Colonic mucosa (tissue), 4 donors: ENCODE results near the gene SCAMP4. TPM values are rescaled to one million over a fixed set of nuclear protein-coding genes. Genes with fewer than 3 reads are reported as not detected.

ENCODE experiments used
- DNase-seq: peaks from one replicate; pipeline ENCODE4 v3.0.0-alpha.2; 2020
- H3K27ac ChIP-seq: fragments of 200-600 bp; one replicate; pipeline ENCODE4 v1.8.0; 2021
- H3K27me3 ChIP-seq: fragments of 200-600 bp; one replicate; pipeline ENCODE4 v1.8.0; 2021
- H3K36me3 ChIP-seq: fragments of 200-600 bp; one replicate; pipeline ENCODE4 v1.8.0; 2021
- H3K4me1 ChIP-seq: fragments of 200-600 bp; one replicate; pipeline ENCODE4 v1.8.0; 2021; ENCODE audit warnings: mild to moderate bottlenecking
- H3K4me3 ChIP-seq: fragments of 200-600 bp; one replicate; pipeline ENCODE4 v1.8.0; 2021
- H3K9ac ChIP-seq, 2 donors: one replicate each; pipeline ENCODE4 v1.7.0; 2013; ENCODE audit warnings: control low read depth in 2 of 2, low read depth in 2 of 2, low read length in 2 of 2
- H3K9me3 ChIP-seq: fragments of 200-600 bp; one replicate; pipeline ENCODE4 v1.8.0; 2021
- intact Hi-C: fragments of 100-400 bp; cut with DNase I; formaldehyde crosslinking; loops from one replicate; pipeline ENCODE4 v1.14.1; 2022
- total RNA-seq, 2 donors: library from RNA; stranded (reverse); fragmentation: NEBNext Ultra II Directional in 1 of 2; extraction: Animal tissue kit (Norgen Biotek cat#: 25700) in 1 of 2; gene quantifications; one replicate each; pipeline ENCODE4 v1.2.1, GENCODE V29; 2021
- TF ChIP-seq, protein P1 (sequence below): fragments of 200-600 bp; IDR thresholded peaks from one replicate; pipeline ENCODE4 v1.8.0; 2022; ENCODE audit warnings: antibody characterized with exemption, mild to moderate bottlenecking
- donor health status: healthy.
- donor health status: DM: no; HTN: no; CAD: no.
- donor health status: DM: no; HTN: no; CAD: no.

SCAMP4 gene
- total RNA-seq, 2 donors from 2014 or later, result 57.4 to 91.8 TPM

DNA sequence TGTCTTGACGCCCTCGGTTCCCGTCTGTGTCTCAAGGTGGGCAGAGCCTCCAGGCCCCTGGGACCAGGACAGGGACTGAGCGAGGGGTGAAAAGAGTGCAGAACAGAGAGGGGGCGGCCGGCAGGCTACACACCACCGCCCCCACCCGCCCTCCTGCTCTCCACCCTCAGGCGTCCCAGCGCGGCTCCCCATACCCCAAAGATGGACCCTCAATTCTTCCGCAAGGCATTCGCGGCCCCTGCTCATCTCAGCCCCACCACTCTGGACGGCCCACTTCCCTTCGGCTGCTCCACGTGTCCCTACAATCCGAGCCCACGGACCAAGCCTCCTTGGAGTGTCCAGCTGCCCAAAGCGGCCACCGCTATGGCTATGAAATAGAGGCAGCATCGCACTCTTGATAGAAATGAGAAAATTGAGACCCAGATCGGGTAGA lies 43.6 kb upstream of the SCAMP4 start:
- H3K36me3 ChIP-seq, result no peaks in the 10 kb centered on the region
- peak overlapping the region; percentile 67 for H3K4me3 ChIP-seq
- DNase-seq, result peak; percentile 28
- intact Hi-C loops, result no loop called here
- peak overlapping the region; percentile 69 to 98 for H3K9ac ChIP-seq
- H3K4me1 ChIP-seq, result peaks cover 43% of the 10 kb centered on the region
- H3K27ac ChIP-seq, result peak overlapping the region; percentile 44
- no peaks in the 10 kb centered on the region for H3K27me3 ChIP-seq
- H3K9me3 ChIP-seq, result no peaks in the 10 kb centered on the region
- TF ChIP-seq, protein P1, sequence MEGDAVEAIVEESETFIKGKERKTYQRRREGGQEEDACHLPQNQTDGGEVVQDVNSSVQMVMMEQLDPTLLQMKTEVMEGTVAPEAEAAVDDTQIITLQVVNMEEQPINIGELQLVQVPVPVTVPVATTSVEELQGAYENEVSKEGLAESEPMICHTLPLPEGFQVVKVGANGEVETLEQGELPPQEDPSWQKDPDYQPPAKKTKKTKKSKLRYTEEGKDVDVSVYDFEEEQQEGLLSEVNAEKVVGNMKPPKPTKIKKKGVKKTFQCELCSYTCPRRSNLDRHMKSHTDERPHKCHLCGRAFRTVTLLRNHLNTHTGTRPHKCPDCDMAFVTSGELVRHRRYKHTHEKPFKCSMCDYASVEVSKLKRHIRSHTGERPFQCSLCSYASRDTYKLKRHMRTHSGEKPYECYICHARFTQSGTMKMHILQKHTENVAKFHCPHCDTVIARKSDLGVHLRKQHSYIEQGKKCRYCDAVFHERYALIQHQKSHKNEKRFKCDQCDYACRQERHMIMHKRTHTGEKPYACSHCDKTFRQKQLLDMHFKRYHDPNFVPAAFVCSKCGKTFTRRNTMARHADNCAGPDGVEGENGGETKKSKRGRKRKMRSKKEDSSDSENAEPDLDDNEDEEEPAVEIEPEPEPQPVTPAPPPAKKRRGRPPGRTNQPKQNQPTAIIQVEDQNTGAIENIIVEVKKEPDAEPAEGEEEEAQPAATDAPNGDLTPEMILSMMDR, result no peak

DNA sequence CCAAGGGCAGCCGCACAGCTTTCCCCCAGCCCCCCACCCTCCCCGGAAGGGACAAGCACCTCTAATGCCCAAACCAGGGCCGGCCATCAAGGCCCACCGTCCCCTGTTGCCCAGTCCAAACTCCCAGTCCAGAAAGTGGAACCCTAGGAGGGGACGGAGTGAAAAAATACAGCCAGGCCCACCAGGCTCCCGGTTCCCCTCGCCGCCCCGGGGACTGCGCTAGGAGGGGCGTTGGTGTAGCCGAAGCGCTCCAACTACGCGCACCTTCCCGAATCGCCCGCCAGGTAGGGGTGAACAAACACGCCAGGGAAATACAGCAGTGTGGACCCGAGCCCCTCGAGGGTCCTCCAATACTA lies 43.2 kb upstream of the SCAMP4 start:
- intact Hi-C loops, result no loop called here
- no peaks in the 10 kb centered on the region for H3K27me3 ChIP-seq
- no peaks in the 10 kb centered on the region for H3K36me3 ChIP-seq
- peaks cover 43% of the 10 kb centered on the region for H3K4me1 ChIP-seq
- DNase-seq, result no peak
- TF ChIP-seq, protein P1, result no peak
- no peaks in the 10 kb centered on the region for H3K9me3 ChIP-seq
- peak overlapping the region; percentile 67 for H3K4me3 ChIP-seq
- peak overlapping the region; percentile 69 to 98 for H3K9ac ChIP-seq
- H3K27ac ChIP-seq, result peak overlapping the region; percentile 44

DNA sequence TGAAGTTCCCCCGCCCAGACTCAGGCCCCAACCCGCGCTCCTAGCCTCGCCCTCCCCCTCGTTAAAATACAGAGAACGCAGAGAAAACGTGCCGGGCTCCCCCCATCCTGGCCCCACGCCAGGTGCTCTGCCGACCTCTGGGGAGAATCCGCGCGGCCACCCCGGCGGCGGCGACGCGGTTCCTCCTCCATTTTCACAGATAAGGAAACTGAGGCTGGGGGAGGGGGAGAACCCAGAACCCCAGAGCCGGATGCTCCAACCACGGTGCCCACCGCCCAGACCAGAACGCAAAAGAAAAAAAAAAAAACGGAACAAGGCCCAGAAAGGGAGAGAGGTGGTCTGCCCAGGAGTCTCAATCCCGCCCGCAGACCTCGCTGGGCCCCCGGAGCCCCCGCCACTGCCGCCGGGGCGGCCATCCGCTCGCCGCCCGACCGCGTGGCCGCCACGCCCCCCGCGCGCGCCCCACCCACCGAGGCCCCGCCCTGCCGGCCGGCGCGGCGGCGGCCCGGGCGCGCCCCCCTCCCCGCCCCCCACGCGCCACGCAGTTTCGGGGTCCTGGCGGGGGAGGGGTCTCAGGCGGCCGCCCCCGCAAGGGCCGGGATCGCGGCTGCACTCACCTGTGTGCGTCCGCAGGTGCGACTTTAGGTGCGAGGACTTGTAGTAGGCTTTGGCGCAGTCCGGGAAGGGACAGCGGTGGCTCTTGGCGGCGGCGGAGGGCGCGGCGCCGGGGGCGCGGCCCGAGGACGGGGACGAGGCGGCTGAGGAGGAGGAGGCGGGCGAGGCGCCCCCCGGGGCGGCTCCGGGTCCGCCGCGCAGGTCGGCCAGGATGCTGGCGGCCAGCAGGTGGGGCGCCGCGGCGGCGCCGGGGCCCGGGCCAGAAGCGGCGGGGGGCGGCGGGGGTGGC lies 42.5 kb upstream of the SCAMP4 start:
- no peaks in the 10 kb centered on the region for H3K36me3 ChIP-seq
- peaks cover 41% of the 10 kb centered on the region for H3K4me1 ChIP-seq
- H3K27me3 ChIP-seq, result no peaks in the 10 kb centered on the region
- H3K4me3 ChIP-seq, result peak overlapping the region; percentile 67
- TF ChIP-seq, protein P1, result no peak
- peak overlapping the region; percentile 76 for H3K27ac ChIP-seq
- H3K9ac ChIP-seq, result peak overlapping the region; percentile 86 to 98
- no peaks in the 10 kb centered on the region for H3K9me3 ChIP-seq
- no peak for DNase-seq
- intact Hi-C loops, result no loop called here

DNA sequence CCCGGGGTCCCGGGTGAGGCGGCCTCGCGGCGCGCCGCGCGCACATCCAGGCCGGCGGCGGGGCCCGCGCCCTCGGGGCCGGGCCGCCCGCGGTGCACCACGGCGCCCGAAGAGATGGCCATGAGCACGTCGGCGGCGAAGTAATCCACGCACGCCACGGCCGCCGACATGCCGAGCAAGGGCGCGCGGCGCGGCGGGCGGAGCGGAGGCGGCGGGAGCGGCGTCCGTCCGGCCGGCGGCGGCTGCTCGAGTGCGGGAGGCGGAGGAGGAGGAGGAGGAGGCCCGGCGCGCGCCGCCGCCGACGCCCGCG lies 41.9 kb upstream of the SCAMP4 start, which contains the start of gene KLF16:
Gene KLF16, minus strand, starts transcription at position 252 of the 310 bp plus-strand sequence. Its CDS starts 82 bp downstream, at position 170.
- TF ChIP-seq, protein P1, result no peak
- Histone ChIP-seq H3K9me3 (no peaks in the 10 kb centered on the region), H3K27me3 (no peaks in the 10 kb centered on the region), H3K9ac (peak within 1 kb of the TSS; percentile 86 to 98), H3K27ac (peak within 1 kb of the TSS; percentile 91), H3K4me1 (peaks cover 34% of the 10 kb centered on the region), H3K36me3 (no peaks in the 10 kb centered on the region), H3K4me3 (peak within 1 kb of the TSS; percentile 72)
- intact Hi-C loops, result no loop called here
- DNase-seq, result no peak

DNA sequence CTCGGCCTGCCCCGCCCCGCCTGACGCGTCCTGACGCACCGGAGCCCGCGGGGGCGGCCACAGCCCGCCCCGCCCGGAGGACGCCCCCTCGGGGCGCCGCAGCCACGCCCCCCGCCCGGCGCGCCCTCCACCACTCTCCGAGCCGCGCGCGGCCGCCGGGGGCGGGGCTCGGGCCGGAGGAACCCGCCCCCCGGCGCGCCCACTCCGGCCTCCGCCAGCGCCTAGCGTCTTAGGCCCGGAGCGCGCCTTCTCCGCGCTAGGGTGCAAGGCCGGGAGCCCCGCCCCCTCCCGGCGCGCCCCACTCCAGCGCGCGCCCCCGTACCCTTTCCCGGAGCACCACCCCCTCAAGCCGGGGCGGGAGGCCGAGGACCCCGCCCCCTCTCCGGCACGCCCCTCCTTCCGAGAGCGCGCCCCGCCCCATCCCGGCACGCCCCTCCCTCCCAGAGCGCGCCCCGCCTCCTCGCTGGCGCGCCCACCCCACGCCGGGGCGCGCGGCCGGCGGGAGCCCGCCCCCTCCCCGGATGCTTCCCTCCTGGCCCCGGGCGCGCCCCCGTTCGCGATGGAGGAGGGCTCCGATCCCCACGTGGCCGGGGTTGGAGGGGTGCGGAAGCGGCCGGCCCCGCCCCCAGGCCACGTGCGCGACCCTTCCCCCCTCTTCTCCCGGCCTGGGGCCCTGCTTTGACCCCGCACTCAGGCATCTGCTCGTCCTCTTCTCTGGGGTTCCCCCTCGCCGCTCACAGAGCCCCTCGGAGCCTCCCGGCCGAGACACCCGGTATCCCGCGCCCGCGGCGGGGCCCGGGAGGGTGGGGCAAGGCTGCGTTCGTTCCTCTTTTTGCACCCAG lies 41.3 kb upstream of the SCAMP4 start:
- Histone ChIP-seq H3K4me1 (peaks cover 29% of the 10 kb centered on the region), H3K36me3 (no peaks in the 10 kb centered on the region), H3K9me3 (no peaks in the 10 kb centered on the region), H3K27ac (peak overlapping the region; percentile 91), H3K4me3 (peak overlapping the region; percentile 72), H3K9ac (peak overlapping the region; percentile 53 to 54), H3K27me3 (no peaks in the 10 kb centered on the region)
- intact Hi-C loops, result no loop called here
- DNase-seq, result peak; percentile 90
- TF ChIP-seq, protein P1, result no peak
